ENCODE data around the gene GXYLT1.

DNA sequence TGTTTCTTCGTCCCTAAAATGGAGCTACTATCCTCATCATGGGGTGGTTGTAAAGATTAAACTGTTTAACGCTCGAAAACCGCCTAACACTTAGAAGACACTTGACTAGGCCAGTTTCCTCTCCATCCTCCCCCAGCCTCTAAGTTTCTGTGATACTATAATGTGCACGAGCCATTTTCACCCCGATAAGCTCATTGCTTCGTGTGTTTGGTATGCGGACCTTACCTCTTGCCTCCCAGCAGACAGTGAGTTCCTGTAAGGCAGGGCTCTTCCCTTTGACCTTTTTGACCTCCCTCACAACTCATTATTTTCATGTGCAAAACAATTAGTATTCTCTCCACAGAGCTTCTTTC lies 499 bp upstream of the GXYLT1 start:
- TF ChIP-seq, protein P1, sequence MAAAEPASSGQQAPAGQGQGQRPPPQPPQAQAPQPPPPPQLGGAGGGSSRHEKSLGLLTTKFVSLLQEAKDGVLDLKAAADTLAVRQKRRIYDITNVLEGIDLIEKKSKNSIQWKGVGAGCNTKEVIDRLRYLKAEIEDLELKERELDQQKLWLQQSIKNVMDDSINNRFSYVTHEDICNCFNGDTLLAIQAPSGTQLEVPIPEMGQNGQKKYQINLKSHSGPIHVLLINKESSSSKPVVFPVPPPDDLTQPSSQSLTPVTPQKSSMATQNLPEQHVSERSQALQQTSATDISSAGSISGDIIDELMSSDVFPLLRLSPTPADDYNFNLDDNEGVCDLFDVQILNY (CRISPR knock-in tag; IDR thresholded peaks at IDR 0.05), result no peak
- TF ChIP-seq, protein P2, sequence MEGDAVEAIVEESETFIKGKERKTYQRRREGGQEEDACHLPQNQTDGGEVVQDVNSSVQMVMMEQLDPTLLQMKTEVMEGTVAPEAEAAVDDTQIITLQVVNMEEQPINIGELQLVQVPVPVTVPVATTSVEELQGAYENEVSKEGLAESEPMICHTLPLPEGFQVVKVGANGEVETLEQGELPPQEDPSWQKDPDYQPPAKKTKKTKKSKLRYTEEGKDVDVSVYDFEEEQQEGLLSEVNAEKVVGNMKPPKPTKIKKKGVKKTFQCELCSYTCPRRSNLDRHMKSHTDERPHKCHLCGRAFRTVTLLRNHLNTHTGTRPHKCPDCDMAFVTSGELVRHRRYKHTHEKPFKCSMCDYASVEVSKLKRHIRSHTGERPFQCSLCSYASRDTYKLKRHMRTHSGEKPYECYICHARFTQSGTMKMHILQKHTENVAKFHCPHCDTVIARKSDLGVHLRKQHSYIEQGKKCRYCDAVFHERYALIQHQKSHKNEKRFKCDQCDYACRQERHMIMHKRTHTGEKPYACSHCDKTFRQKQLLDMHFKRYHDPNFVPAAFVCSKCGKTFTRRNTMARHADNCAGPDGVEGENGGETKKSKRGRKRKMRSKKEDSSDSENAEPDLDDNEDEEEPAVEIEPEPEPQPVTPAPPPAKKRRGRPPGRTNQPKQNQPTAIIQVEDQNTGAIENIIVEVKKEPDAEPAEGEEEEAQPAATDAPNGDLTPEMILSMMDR (IDR thresholded peaks at IDR 0.05), result no peak
